Stimulated activated CD4-positive, alpha-beta T cell treated with anti-CD3 and anti-CD28 coated beads, TNF-alpha, amount 100 ng/mL, for 48 hours (primary cell): Measurements from ENCODE around the gene RBPJL.
A peak's percentile ranks its signal among the peaks of the same experiment; 100 is the strongest.

Experiments
- DNase-seq, 3 donors: peaks; one replicate each; pipeline ENCODE4 v3.0.0-alpha.2; 2020; ENCODE audit warnings: low read depth in 3 of 3

Gene RBPJL

DNA sequence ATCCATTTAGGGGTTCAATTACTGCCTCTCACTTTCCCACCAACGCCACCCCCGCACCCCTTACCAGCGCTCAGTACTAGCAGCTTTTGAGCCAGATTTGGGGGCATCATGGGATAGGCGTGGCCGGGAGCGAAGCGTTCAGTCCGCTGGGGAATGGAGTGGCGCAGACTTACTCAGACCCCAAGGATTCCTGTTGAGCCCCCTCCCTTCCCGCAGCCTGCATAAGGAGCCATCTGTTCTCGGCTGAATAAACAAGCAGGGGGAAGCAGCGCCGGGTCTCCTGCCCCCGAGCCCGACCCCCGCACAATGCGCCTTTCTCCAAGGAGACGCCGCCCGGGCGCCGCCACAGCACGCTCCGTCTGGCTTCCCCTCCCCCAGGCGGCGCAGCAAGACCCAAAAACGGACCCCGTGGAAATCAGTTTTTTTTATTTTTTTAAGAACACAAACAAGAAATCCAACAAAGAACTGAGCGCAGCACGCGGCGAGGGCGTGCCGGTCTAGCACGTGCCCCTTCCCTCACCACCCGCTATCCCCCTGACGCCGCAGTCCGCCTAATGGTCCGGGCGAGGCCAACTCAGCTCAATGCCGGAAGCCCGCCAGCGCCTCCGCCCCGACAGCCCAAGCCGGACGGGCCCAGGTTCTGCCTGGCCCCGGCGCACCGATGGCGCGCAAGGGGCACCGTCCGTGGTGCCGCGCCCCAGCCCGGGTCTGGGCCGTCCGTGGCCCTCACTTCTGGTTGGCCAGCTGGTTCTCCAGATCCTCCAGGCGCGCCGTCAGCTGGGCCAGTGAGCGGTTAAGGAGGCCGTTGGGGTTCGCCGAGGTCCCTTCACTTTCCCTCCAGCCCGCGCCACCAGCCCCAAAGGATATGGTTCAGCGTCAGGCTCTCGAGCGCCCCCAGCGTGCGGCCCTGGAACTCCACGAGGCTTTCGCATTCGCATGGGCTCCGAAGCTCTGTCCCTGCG lies 13.3 kb upstream of the RBPJL start:
- peak; percentile 65 to 82 (median 72) for DNase-seq

DNA sequence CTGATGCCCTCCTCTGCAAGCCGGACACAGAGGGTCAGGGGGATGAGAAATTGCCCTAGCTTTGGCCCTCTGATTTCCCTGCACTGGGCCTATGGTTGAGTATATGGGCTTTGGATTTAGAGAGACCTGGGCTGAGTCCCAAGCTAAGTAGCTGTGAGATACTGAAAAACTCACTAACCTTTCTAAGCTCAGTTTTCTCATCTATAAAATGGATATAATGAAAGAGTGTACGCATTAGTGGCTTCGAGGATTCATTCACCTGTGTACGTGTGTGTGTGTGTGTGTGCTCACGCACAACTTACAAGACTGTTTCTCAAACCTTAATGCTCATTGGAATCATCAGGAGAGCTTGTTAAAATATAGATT lies 12.7 kb upstream of the RBPJL start:
- DNase-seq: no peak

DNA sequence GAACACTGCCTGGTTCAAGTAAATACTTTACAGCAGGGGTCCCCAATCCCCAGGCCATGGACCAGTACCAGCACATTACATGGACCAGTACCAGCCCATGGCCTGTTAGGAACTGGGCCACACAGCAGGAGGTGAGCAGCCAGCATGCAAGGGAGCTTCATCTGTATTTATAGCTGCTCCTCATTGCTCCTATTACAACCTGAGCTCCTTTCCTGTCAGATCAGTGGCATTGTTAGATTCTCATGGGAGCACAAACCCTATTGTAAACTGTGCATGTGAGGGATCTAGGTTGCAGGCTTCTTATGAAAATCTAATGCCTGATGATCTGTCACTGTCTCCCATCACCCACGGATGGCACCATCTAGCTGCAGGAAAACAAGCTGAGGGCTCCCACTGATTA lies 12.0 kb upstream of the RBPJL start:
- no peak for DNase-seq

DNA sequence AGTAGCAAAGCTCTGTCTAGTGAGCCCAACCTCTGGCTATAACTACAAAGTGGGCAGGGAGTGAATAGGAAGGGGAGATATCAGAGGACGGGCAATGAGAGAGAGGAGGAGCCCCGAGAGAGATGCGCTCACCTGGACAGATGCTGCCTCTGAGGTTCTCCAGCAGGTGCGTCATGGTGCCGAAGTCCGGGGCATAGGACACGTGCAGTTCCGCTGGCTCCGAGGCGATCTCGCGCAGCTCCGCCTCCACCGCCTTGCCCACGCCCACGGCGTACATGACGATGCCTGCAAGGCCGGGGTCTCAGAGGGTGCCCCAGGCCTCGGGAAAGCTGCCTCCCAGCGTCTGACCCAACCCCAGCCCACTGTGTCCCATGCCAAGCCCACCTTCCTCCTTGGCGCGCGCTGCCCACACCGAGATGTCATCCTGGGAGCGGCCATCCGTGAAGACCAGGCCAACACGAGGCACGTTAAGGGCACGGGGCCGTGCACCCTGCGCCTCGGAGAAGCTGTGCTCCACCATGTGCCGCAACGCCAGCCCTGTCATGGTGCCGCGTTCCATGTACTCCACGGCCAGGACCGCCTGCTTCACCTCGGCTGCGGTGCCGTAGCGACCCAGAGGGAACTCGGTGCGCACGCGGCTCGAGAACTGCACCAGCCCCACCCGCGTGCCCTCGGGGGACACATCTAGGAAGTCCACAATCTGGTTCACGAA lies 8.7 kb upstream of the RBPJL start:
- DNase-seq: no peak

DNA sequence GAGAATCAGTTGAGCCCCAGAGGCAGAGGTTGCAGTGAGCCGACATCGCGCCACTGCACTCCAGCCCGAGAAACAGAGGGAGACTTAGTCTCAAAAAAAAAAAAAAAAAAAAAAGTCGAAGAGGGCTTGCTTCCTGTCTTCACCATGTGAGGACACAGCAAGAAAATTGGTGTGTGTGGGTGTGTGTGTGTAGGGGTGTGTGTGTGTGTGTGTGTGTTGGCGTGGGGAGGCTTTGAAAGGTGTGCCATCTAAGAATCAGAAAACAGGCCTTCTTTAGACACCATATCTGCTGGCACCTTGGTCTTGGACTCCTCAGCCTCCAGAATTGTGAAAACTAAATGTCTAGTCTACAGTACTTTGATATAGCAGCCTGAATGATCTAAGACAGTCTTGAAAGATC lies 6.9 kb upstream of the RBPJL start:
- DNase-seq: no peak

DNA sequence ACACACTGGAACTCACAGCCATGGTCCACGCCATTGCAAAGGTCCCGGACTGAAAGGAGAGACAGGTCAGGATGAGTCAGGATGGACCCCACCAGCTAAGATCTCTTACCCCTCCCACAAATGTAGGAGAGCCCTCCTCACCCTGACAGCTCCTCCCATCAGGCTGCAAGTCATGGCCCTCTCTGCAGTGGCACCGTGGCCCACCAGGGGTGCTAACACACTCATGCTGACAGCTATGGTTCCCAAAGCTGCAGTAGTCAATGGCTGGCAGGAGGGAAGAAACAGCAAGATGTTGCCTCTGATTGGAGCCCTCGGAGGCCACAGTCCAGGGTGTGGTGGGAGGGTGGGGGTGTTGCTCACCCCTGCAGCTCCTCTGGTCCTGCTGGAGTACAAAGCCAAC lies 5.7 kb upstream of the RBPJL start:
- peak in 2 of 3 donors; percentile 44 to 47 for DNase-seq

DNA sequence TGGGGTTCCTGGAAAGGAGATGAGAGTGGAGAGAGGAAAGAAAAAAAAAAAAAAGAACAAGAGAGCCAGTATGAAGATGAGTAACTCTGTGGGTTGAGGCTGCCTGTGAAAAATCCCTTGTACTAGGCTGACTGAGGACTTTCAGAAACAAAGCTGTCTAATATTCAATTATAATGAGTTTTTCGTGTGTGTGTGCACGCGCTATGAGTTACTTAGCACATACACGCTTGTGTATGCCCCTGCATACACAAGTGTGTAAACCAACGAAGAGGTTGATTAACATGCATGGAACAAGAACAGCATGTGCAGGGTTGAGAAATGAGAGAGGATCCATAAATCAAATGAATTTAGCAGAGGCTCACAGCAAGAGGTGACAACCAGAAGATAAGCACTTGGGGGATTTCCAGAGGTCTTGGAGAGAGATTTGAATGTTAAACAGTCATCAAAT lies 4.8 kb upstream of the RBPJL start:
- no peak for DNase-seq

DNA sequence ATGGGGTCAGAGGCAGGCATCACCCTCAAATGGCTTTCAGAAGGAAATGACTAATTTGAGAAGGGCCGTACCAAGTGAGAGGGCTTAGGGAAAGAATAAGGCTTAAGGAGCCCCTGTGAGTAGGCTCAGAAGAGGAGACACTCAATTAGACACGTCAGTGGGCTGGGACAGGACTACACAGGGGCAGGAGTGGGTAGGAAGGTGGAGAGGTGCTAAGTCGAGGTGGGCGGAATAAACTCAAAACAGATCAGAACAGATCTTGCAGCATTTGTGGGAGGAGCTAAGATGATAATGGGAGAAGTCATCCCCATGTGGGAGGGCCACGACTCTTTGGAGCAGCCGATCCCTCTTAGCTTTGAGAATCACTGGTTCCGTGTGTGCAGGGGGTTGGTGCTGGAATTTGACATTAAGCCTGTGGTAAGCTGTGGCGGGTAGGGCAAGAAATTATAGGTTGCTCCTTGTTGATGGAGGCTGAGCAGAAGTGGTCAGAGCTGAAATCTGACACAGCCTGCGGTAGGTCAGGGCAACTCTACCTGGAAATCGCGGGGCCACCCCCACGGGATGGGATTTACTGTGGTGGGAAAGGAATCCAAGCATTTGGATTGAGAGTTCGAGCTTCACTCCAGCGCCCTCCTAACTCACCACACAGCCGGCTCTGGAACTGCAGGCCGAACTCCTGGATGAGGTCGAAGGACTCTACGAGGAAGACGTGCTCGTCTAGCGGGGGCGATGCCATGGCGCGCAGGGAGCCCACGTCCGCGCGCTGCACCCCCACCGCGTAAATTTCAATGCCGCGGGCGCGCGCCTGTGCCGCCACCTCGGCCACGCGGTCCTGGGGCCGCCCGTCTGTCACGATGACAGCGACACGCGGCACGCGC lies 2.8 kb upstream of the RBPJL start:
- no peak for DNase-seq

DNA sequence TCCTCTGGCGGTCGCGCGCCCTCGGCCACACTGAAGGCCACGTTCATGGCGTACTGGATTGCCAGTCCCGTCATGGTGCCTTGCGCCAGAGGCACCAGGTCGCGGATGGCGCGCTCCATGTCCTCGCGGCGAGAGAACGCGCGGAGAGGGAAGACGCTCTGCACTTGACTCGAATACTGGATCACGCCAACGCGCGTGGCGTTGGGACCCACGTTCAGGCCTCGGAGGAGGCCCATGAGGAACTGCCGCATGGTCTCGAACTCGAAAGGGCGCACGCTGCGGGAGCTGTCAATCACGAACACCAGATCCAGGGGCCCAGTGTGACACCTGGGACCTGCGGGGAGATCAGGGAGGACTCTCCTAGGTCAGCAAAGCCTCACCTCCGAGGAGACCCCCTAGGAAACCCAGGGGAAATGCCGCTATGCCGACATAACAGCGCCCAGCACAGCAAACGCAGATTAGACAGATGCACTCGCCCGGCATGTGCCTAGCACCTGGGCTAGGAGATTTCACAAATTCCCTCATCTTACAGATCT lies 2.1 kb upstream of the RBPJL start:
- DNase-seq: no peak

DNA sequence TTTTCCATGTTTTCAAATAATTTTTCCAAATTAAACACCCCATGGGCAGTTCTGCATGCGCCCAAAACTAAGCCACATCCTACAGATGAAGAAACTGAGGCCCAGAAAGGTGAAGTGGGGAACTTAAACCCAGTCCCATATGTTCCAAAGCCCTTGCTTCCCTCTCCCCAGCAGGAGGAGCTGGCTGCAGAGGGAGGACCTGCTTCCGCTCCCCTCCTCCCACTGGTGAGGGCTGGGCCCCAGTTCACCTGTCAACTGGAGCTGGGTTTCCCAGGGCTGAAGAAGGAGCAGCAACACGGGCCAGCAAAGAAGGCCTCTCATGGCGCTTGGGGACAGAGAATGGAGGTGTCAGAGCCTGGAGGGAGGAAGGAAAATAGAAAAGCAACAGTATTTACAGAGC lies 1.4 kb upstream of the RBPJL start:
- no peak for DNase-seq

DNA sequence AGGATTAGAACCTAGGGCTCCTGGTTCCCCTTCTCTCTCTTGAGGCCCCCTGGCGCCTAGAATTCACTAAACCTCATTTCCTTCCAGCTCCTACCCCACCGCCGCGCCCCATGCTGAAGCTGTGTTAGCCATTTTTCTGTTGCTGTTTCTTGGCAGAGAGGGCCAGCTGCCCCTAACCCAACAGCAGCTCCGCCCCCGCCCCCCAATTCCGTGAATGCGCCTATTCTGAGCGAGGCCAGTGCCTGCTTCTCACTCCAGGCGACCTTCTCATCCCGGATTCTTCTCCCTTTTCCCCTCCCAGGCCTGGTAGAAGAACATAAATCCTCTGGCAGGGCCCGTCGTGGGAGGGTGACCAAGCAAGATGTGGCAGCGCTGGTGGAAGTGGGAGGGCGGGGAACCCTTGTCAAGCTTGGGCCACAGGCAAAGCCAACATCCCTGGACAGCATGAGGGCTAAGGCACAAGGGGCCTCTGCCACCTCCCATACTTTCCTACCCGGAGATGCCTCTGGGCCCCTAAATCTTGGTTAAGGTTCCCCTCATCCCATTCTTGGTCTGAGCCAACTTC lies 518 bp downstream of the RBPJL start:
- no peak for DNase-seq

DNA sequence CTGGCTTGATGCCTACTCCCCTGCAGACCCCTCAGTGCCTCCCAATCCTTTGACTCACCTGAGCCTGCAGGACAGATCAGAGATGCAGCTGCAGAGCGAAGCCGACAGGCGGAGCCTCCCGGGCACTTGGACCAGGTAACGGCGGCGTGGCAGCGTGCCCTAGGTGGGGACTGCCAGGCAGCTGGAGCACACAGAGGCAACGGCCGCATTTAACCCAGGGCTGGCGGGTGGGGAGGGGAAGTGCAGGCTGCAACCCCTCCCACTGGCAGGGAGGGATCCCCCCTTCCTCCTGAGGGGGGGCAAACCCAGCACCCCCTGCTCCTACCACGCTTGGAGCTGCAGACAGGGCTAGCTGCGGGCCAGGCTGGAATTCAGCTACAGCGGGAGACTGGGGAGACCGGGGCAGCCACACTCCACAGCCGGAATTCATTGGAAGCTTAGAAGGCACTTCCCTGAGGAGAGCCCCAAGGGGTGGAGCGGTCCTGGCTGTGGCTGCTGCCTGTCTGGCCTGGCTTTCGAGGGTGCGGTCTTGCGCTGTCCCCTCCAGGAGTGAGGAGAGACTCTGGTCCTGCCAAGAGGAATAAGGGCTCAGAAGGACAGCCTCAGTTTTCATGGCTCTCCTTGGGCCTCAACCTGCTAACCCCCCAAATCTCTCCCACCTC lies 1.6 kb downstream of the RBPJL start, which contains the start of gene MATN4:
TSS of gene MATN4 (minus strand) at position 183 of the 662 bp plus-strand sequence. CDS start 2,717 bp downstream, outside the sequence.
- DNase-seq: no peak

DNA sequence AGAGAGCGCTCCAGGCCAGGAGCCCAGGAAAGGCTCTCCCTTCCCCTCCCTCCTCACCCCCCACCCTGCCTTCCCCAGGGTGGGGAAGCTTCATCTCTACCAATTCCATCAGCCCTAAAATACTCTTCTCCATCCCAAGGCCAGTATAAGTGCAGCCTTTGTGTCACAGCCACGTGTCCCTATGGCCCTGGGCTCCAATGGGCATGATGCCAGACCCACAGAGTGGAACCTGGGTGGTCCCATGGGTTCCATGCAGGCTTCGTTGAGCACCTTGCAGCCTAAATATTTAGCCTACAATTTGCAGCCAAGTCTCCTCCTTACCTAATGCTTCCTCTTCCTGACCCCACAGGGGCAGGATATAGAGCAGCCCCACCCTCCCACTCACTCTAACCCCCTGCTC lies 2.4 kb downstream of the RBPJL start:
- no peak for DNase-seq

DNA sequence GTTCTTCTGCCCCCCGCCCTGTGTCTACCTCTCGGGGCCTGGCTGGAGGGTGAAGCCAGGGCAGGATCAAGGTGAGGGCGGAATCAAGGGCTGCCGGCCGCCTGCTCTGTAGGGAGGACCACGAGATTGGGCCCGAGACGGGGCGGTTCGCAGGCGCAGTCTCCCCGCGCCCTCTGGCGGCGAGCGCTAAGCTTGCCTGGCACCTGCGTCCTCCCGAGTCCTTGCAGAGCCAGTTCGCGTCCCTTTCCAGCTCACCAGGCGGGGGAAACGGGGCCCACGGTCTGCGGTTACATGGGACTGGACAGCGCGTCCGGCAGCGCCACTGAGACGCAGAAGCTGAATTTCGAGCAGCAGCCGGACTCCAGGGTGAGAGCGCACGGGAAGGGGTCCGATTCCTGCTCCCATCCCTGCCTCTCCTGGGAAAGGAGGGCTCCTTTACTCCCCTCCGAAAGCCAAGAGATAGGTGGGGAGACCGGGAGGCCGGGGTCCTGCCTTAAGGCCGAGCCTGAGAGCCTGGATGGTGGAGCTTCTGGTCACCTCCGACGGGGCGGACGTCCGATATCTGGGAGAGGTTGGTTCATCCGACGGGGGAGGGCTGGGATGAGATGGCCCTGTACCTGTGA lies 5.1 kb downstream of the RBPJL start:
- peak in 2 of 3 donors; percentile 55 to 64 for DNase-seq

DNA sequence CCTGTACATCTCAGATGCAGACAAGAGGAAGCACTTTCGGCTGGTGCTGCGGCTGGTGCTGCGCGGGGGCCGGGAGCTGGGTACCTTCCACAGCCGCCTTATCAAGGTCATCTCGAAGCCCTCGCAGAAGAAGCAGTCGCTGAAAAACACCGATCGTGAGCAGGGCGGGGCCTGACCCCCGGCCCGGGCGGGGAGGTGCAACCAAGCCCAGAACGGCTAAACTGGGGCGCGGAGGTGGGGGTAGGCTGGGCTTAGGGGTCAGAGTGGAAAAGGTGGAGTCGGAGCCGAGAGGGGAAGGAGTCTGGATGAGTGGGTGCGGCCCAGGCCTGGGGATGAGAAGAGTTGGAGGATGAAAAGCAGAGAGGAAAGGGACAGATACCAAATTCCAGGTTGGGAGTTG lies 5.6 kb downstream of the RBPJL start:
- DNase-seq: no peak

DNA sequence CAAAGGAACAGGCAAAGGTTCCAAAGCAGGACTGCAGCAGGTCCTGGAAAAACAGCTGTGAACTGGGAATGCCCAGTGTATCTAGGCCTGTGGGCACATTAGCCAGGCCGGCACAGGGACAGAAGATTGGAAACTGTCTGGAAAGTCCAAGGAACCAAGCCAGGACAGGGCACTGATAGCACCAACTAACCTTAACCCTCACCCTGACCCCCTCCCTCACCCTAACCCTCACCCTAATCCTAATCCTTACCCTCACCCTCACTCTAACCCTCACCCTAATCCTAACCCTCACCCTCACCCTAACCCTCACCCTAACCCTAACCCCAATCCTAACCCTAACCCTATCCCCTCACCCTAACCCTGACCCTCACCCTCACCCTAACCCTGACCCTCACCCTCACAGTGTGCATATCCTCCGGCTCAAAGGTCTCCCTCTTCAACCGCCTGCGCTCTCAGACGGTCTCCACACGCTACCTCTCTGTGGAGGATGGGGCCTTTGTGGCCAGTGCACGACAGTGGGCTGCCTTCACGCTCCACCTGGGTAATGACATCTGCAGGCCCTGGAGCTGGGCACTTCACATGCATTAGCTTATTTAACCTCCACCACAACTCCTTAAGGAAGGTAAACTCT lies 6.5 kb downstream of the RBPJL start:
- DNase-seq: no peak

DNA sequence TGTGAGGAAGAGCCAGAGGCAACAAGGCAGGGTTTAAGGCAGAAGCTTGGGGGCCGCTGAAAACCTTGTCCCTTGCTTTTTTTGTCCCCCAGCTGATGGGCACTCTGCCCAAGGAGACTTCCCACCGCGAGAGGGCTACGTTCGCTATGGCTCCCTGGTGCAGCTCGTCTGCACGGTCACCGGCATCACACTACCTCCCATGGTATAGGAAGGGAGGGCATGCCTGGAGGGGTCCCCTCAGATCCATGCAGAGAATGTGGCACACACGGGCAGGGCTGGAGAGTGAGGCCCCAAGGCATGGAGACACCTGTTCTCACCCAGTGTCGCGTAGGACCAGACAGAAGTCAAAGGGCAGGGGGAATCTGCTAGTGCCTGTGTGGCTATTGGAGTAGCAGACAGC lies 7.3 kb downstream of the RBPJL start:
- DNase-seq: no peak

DNA sequence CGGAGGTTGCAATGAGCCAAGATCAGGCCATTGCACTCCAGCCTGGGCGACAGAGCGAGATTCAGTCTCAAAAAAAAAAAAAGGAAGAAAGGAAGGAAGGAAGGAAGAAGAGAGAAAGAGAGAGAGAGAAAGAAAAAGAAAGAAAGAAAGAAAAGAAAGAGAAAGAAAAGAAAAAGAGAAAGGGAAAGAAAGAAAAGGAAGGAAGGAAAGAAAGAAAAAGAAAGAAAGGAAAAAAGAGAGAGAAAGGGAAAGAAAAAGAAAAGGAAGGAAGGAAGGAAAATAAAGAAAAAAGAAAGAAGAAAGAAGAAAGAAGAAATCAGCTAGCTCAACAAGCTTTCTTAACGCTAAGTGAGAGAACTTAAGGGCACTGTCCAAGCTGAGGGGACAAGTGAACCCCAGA lies 9.0 kb downstream of the RBPJL start:
- DNase-seq: no peak

DNA sequence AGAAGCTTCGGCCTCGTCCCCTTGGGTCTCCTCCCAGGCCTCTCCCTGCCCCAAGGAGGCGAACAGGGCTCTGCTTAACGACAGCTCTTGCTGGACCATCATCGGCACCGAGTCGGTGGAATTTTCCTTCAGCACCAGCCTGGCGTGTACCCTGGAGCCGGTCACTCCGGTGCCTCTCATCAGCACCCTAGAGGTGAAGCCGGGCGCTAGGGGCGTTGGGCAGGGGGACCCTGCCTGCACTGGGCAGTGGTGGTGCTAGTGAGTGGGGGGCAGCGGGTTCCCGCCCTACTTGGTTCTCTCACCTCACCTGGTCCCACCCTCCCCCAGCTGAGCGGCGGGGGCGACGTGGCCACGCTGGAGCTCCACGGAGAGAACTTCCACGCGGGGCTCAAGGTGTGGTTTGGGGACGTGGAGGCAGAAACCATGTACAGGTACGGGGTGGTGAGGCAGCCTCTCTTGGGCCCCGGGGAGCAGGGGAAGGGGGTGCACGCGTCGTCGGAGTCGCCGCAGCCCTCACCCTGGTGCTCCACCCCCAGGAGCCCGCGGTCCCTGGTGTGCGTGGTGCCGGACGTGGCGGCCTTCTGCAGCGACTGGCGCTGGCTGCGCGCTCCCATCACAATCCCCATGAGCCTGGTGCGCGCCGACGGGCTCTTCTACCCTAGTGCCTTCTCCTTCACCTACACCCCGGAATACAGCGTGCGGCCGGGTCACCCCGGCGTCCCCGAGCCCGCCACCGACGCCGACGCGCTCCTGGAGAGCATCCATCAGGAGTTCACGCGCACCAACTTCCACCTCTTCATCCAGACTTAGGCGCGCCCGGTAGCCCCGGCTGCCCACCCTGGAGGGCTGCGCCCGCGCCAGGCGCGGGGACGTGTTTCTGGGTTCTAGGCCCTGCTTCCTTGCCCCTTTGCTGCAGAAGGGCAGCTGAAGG lies 9.8 kb downstream of the RBPJL start:
- DNase-seq: no peak
